Spleen (tissue), 11 donors: ENCODE results near the gene EPB41L4A. TPM values are rescaled to one million over a fixed set of nuclear protein-coding genes. Genes with fewer than 3 reads are reported as not detected.

Source experiments
- DNase-seq: peaks from one replicate; pipeline ENCODE4 v3.0.0-alpha.2; 2020
- H3K27ac ChIP-seq, 8 donors: fragments of 200-600 bp; sonication (generic) in 7 of 8; 1 replicate in 4 of 8; 2 replicates in 4 of 8; pipeline versions ENCODE4 v1.5.0 to v1.8.0; 2016 to 2021; ENCODE audit warnings: inconsistent platforms in 4 of 8, mild to moderate bottlenecking in 4 of 8, moderate library complexity in 1 of 8
- H3K27me3 ChIP-seq, 7 donors: fragments of 200-600 bp; sonication (generic) in 6 of 7; replicated peaks in 1 of 7; 1 replicate in 4 of 7; 2 replicates in 3 of 7; pipeline versions ENCODE4 v1.5.0 to v1.8.0; 2016 to 2021; ENCODE audit warnings: inconsistent platforms in 3 of 7, mild to moderate bottlenecking in 1 of 7
- H3K36me3 ChIP-seq, 6 donors: fragments of 200-600 bp; sonication (generic) in 5 of 6; 1 replicate in 4 of 6; 2 replicates in 2 of 6; pipeline versions ENCODE4 v1.5.0 to v1.8.0; 2016 to 2021; ENCODE audit warnings: inconsistent platforms in 2 of 6
- H3K4me1 ChIP-seq, 6 donors: fragments of 200-600 bp; sonication (generic) in 5 of 6; 1 replicate in 3 of 6; 2 replicates in 3 of 6; pipeline versions ENCODE4 v1.5.0 to v1.8.0; 2016 to 2021; ENCODE audit warnings: inconsistent platforms in 3 of 6
- H3K4me3 ChIP-seq, 8 donors: fragments of 200-600 bp; sonication (generic) in 7 of 8; 1 replicate in 4 of 8; 2 replicates in 4 of 8; pipeline versions ENCODE4 v1.5.0 to v1.8.0; 2016 to 2021; ENCODE audit warnings: inconsistent platforms in 4 of 8, mild to moderate bottlenecking in 4 of 8, moderate library complexity in 2 of 8
- H3K9me3 ChIP-seq, 8 donors: fragments of 200-600 bp; sonication (generic) in 7 of 8; 1 replicate in 4 of 8; 2 replicates in 4 of 8; pipeline versions ENCODE4 v1.5.0 to v1.8.0; 2016 to 2021; ENCODE audit warnings: inconsistent platforms in 4 of 8
- POLR2A ChIP-seq, 3 donors: fragments of 450-650 bp; IDR thresholded peaks; one replicate each; pipeline ENCODE4 v1.5.1; 2017; ENCODE audit warnings: antibody characterized with exemption in 3 of 3, mild to moderate bottlenecking in 1 of 3
- POLR2AphosphoS5 ChIP-seq, 3 donors: sonication (generic); formaldehyde crosslinking; IDR thresholded peaks; one replicate each; pipeline ENCODE4 v1.5.1; 2017; ENCODE audit warnings: antibody characterized with exemption in 3 of 3
- WGBS, 5 donors: extraction: QIAGEN DNeasy Blood & Tissue Kit in 3 of 5; methylation state at CpG; one replicate each; pipeline versions ENCODE4 v1.1.5 to v1.1.7; 2013 to 2018; 5-methylcytosine and 5-hydroxymethylcytosine counted together
- intact Hi-C: fragments of 100-400 bp; cut with DNase I; formaldehyde crosslinking; loops from one replicate; pipeline ENCODE4 v1.15.0; 2023; ENCODE audit warnings: low total_unique reads
- polyA plus RNA-seq, 3 donors: library from polyadenylated mRNA; stranded (reverse); fragments of 200-250 nt; gene quantifications; one replicate each; pipeline ENCODE4 v1.2.1, GENCODE V29; 2013
- total RNA-seq, 7 donors: library from RNA; depleted of rRNA in 3 of 7; stranded (reverse); fragments of >200 nt in 3 of 7; fragmentation: NEBNext Ultra II Directional in 4 of 7; extraction: Animal tissue kit (Norgen Biotek cat#: 25700) in 4 of 7; gene quantifications; one replicate each; pipeline versions ENCODE4 v1.1.0 to v1.2.1, GENCODE V29; 2016 to 2021
- TF ChIP-seq, protein P1 (sequence below), 11 experiments: fragments of 200-600 bp in 7 of 11; fragments of 450-650 bp in 4 of 11; sonication (generic) in 4 of 11; IDR thresholded peaks in 8 of 11; conservative IDR thresholded peaks in 3 of 11; 1 replicate in 7 of 11; 2 replicates in 4 of 11; pipeline versions ENCODE4 v1.4.0 to v1.8.0; 2016 to 2021; ENCODE audit warnings: antibody characterized with exemption in 11 of 11, inconsistent platforms in 4 of 11, mild to moderate bottlenecking in 1 of 11
- donor health status: healthy with polysubstance abuse.
- donor health status: DM: no; HTN: no; CAD: no; lungs with moderate emphysema.
- donor health status: DM: no; HTN: no; CAD: no.
- donor health status: Bipolar disorder and iron deficiency.
- donor health status: healthy.
- donor health status: DM: no; HTN: no; CAD: no.
- donor health status: DM: yes; HTN: yes; CAD: no.

Gene EPB41L4A
- total and polyA plus RNA-seq, 10 donors = 1.4 to 28.1 (median 12.2) TPM

- no peak for TF ChIP-seq POLR2AphosphoS5 (IDR thresholded peaks at IDR 0.05)
- TF ChIP-seq, protein P1, sequence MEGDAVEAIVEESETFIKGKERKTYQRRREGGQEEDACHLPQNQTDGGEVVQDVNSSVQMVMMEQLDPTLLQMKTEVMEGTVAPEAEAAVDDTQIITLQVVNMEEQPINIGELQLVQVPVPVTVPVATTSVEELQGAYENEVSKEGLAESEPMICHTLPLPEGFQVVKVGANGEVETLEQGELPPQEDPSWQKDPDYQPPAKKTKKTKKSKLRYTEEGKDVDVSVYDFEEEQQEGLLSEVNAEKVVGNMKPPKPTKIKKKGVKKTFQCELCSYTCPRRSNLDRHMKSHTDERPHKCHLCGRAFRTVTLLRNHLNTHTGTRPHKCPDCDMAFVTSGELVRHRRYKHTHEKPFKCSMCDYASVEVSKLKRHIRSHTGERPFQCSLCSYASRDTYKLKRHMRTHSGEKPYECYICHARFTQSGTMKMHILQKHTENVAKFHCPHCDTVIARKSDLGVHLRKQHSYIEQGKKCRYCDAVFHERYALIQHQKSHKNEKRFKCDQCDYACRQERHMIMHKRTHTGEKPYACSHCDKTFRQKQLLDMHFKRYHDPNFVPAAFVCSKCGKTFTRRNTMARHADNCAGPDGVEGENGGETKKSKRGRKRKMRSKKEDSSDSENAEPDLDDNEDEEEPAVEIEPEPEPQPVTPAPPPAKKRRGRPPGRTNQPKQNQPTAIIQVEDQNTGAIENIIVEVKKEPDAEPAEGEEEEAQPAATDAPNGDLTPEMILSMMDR (IDR thresholded peaks at IDR 0.05 in 8 of 11, conservative IDR thresholded peaks at IDR 0.05 in 3 of 11) = no peak
- TF ChIP-seq POLR2A (IDR thresholded peaks at IDR 0.05) = no peak
- no peaks in the 10 kb centered on the region for H3K9me3 ChIP-seq
- intact Hi-C loops = no loop called here
- no peak overlapping the region for H3K27ac ChIP-seq
- no peaks in the 10 kb centered on the region for H3K27me3 ChIP-seq
- no peak overlapping the region for H3K4me3 ChIP-seq
- peaks cover 0 to 2% (median 0%) of the 10 kb centered on the region in 6 donors for H3K4me1 ChIP-seq
- WGBS, 5 donors = 93 to 98% (median 98%) methylated on average over 2 of the region's 2 CpGs
- H3K36me3 ChIP-seq = no peaks in the 10 kb centered on the region
- DNase-seq = no peak
Observed at GRCh38 chr5:112350626-112351025, 68.5 kb downstream of the EPB41L4A start.

GRCh38 chr5:112349371-112349770, 69.7 kb downstream of the EPB41L4A start:
- intact Hi-C loops = no loop called here
- WGBS, 5 donors = 75 to 97% (median 82%) methylated on average over 3 of the region's 3 CpGs
- TF ChIP-seq POLR2A (IDR thresholded peaks at IDR 0.05) = no peak

GRCh38 chr5:112348915-112349314, 70.2 kb downstream of the EPB41L4A start:
- Histone ChIP-seq H3K9me3 (no peaks in the 10 kb centered on the region), H3K4me1 (peaks cover 0 to 2% (median 0%) of the 10 kb centered on the region in 6 donors)

More at GRCh38 chr5:112349371-112349770, 69.7 kb downstream of the EPB41L4A start:
- no peak for DNase-seq
- Histone ChIP-seq H3K27ac (no peak overlapping the region), H3K4me1 (peaks cover 0 to 2% (median 0%) of the 10 kb centered on the region in 6 donors), H3K36me3 (no peaks in the 10 kb centered on the region), H3K4me3 (no peak overlapping the region), H3K27me3 (no peaks in the 10 kb centered on the region), H3K9me3 (no peaks in the 10 kb centered on the region)

GRCh38 chr5:112348387-112348786, 70.7 kb downstream of the EPB41L4A start:
- H3K9me3 ChIP-seq = no peaks in the 10 kb centered on the region

More at GRCh38 chr5:112348915-112349314, 70.2 kb downstream of the EPB41L4A start:
- DNase-seq = no peak
- TF ChIP-seq, protein P1 (IDR thresholded peaks at IDR 0.05 in 8 of 11, conservative IDR thresholded peaks at IDR 0.05 in 3 of 11) = no peak
- TF ChIP-seq POLR2A (IDR thresholded peaks at IDR 0.05) = no peak
- TF ChIP-seq POLR2AphosphoS5 (IDR thresholded peaks at IDR 0.05) = no peak
- H3K27me3 ChIP-seq = no peaks in the 10 kb centered on the region
- intact Hi-C loops = no loop called here
- no peak overlapping the region for H3K4me3 ChIP-seq
- WGBS, 5 donors = 79 to 95% (median 92%) methylated on average over 2 of the region's 2 CpGs
- H3K36me3 ChIP-seq = no peaks in the 10 kb centered on the region
- H3K27ac ChIP-seq = no peak overlapping the region

More at GRCh38 chr5:112348387-112348786, 70.7 kb downstream of the EPB41L4A start:
- intact Hi-C loops = no loop called here
- DNase-seq = no peak
- Histone ChIP-seq H3K36me3 (no peaks in the 10 kb centered on the region), H3K27me3 (no peaks in the 10 kb centered on the region), H3K27ac (no peak overlapping the region), H3K4me3 (no peak overlapping the region), H3K4me1 (peaks cover 0 to 2% (median 0%) of the 10 kb centered on the region in 6 donors)
- WGBS, 5 donors = 43 to 54% (median 49%) methylated on average over 4 of the region's 4 CpGs
- TF ChIP-seq POLR2AphosphoS5 (IDR thresholded peaks at IDR 0.05) (no peak), POLR2A (IDR thresholded peaks at IDR 0.05) (no peak)
- TF ChIP-seq, protein P1 (IDR thresholded peaks at IDR 0.05 in 8 of 11, conservative IDR thresholded peaks at IDR 0.05 in 3 of 11) = no peak
